HepG2 (cell line): ENCODE results near the gene TMEM130. TPM values are rescaled to one million over a fixed set of nuclear protein-coding genes. Genes with fewer than 3 reads are reported as not detected.

Source experiments
- ATF3 ChIP-seq: sonication (generic); formaldehyde crosslinking; IDR thresholded peaks from 2 replicates; pipeline ENCODE4 v1.4.0; 2020; ENCODE audit warnings: missing genetic modification reagents
- CENPT ChIP-seq: sonication (generic); formaldehyde crosslinking; IDR thresholded peaks from 2 replicates; pipeline ENCODE4 v1.8.0; 2022; ENCODE audit warnings: low read depth, mild to moderate bottlenecking, moderate library complexity, missing genetic modification reagents
- E2F1 ChIP-seq: sonication (generic); formaldehyde crosslinking; IDR thresholded peaks from 2 replicates; pipeline ENCODE4 v1.5.0; 2020; ENCODE audit warnings: missing genetic modification reagents
- HOXA5 ChIP-seq: sonication (generic); formaldehyde crosslinking; IDR thresholded peaks from 2 replicates; pipeline ENCODE4 v1.4.0; 2020; ENCODE audit warnings: missing genetic modification reagents
- HOXA9 ChIP-seq: sonication (generic); formaldehyde crosslinking; IDR thresholded peaks from 2 replicates; pipeline ENCODE4 v1.8.1; 2022; ENCODE audit warnings: missing genetic modification reagents, mild to moderate bottlenecking, moderate library complexity, borderline replicate concordance
- HOXD1 ChIP-seq: sonication (generic); formaldehyde crosslinking; IDR thresholded peaks from 2 replicates; pipeline ENCODE4 v1.5.0; 2020; ENCODE audit warnings: missing genetic modification reagents
- KDM4B ChIP-seq: sonication (generic); formaldehyde crosslinking; IDR thresholded peaks from 2 replicates; pipeline ENCODE4 v1.4.0; 2020; ENCODE audit warnings: missing genetic modification reagents
- KDM5B ChIP-seq: sonication (generic); formaldehyde crosslinking; IDR thresholded peaks from 2 replicates; pipeline ENCODE4 v1.4.0; 2020; ENCODE audit warnings: missing genetic modification reagents, mild to moderate bottlenecking, borderline replicate concordance
- MATR3 ChIP-seq: sonication (generic); formaldehyde crosslinking; IDR thresholded peaks from 2 replicates; pipeline ENCODE4 v1.4.0; 2020; ENCODE audit warnings: missing genetic modification reagents
- NFE2 ChIP-seq: sonication (generic); formaldehyde crosslinking; IDR thresholded peaks from 2 replicates; pipeline ENCODE4 v1.4.0; 2020; ENCODE audit warnings: missing genetic modification reagents
- PATZ1 ChIP-seq: sonication (generic); formaldehyde crosslinking; IDR thresholded peaks from 2 replicates; pipeline ENCODE4 v1.4.0; 2020; ENCODE audit warnings: missing genetic modification reagents
- PHB2 ChIP-seq: fragments of 450-650 bp; IDR thresholded peaks from 2 replicates; pipeline ENCODE4 v1.6.1; 2018; ENCODE audit not compliant: partially characterized antibody
- RELA ChIP-seq: sonication (generic); formaldehyde crosslinking; IDR thresholded peaks from 2 replicates; pipeline ENCODE4 v1.4.0; 2020; ENCODE audit warnings: missing genetic modification reagents
- TGIF2 ChIP-seq: IDR thresholded peaks from 2 replicates; pipeline ENCODE4 v1.6.1; 2016; ENCODE audit warnings: control low read depth, missing compliant biosample characterization
- ZNF143 ChIP-seq: sonication (generic); formaldehyde crosslinking; IDR thresholded peaks from 2 replicates; pipeline ENCODE4 v1.4.0; 2020; ENCODE audit warnings: missing genetic modification reagents
- ZNF225 ChIP-seq: sonication (generic); formaldehyde crosslinking; IDR thresholded peaks from 2 replicates; pipeline ENCODE4 v1.4.0; 2020; ENCODE audit warnings: mild to moderate bottlenecking, missing genetic modification reagents
- ZNF383 ChIP-seq: sonication (generic); formaldehyde crosslinking; IDR thresholded peaks from 2 replicates; pipeline ENCODE4 v1.4.0; 2020; ENCODE audit warnings: missing genetic modification reagents, mild to moderate bottlenecking, borderline replicate concordance
- ZNF414 ChIP-seq: sonication (generic); formaldehyde crosslinking; IDR thresholded peaks from 2 replicates; pipeline ENCODE4 v1.5.0; 2020; ENCODE audit warnings: missing genetic modification reagents
- ZNF431 ChIP-seq: sonication (generic); formaldehyde crosslinking; IDR thresholded peaks from 2 replicates; pipeline ENCODE4 v1.9.0; 2022; ENCODE audit warnings: missing genetic modification reagents, low read depth, mild to moderate bottlenecking, borderline replicate concordance
- ZNF687 ChIP-seq: sonication (generic); formaldehyde crosslinking; IDR thresholded peaks from 2 replicates; pipeline ENCODE4 v1.5.1; 2020; ENCODE audit warnings: mild to moderate bottlenecking, missing genetic modification reagents, moderate library complexity
- ZNF713 ChIP-seq: sonication (generic); formaldehyde crosslinking; IDR thresholded peaks from 2 replicates; pipeline ENCODE4 v1.4.0; 2020; ENCODE audit warnings: mild to moderate bottlenecking, missing genetic modification reagents
- ZNF839 ChIP-seq: sonication (generic); formaldehyde crosslinking; IDR thresholded peaks from 2 replicates; pipeline ENCODE4 v1.4.0; 2020; ENCODE audit warnings: missing genetic modification reagents, mild to moderate bottlenecking, borderline replicate concordance
- polyA plus RNA-seq, 8 experiments: library from polyadenylated mRNA; depleted of rRNA in 3 of 8; stranded (reverse) in 7 of 8; unstranded in 1 of 8; fragments of >200 nt; fragmentation: Illumina TruSeq in 4 of 8; extraction: Trizol in 4 of 8; gene quantifications; 2 replicates each; pipeline versions ENCODE4 v1.2.1 to v1.2.3, GENCODE V29; 2011 to 2016; ENCODE audit warnings: low read depth in 4 of 8, missing spikeins in 1 of 8, mixed read lengths in 1 of 8; ENCODE audit not compliant: insufficient read depth in 1 of 8
- total RNA-seq, 5 experiments: library from RNA; depleted of rRNA; stranded (reverse); fragments of >200 nt; fragmentation: Illumina TruSeq; extraction: Trizol; gene quantifications; 2 replicates each; pipeline ENCODE4 v1.2.3, GENCODE V29; 2016; ENCODE audit warnings: low read depth in 1 of 5

Gene TMEM130
- total and polyA plus RNA-seq, 2 of the 13 experiments (the other 11 are each of a cell fraction or from before 2014, with no cell fraction given), result not detected

- no peak for TF ChIP-seq ZNF414
- TF ChIP-seq HOXA9, result no peak
- TF ChIP-seq ZNF687 (CRISPR knock-in tag), result peak; percentile 71
- TF ChIP-seq HOXA5 (CRISPR knock-in tag), result 0 out of 2 replicates have a peak, but pooled peaks have one; percentile 21
- TF ChIP-seq ZNF383 (CRISPR knock-in tag), result no peak
- 0 out of 2 replicates have a peak, but pooled peaks have one; percentile 38 for TF ChIP-seq RELA (CRISPR knock-in tag)
- TF ChIP-seq ZNF713 (CRISPR knock-in tag), result no peak
- peak; percentile 94 for TF ChIP-seq ZNF225 (CRISPR knock-in tag)
- peak; percentile 78 for TF ChIP-seq PATZ1 (CRISPR knock-in tag)
- no peak for TF ChIP-seq ZNF839 (CRISPR knock-in tag)
- TF ChIP-seq PHB2, result no peak
- peak; percentile 72; the same call in 1 of the 2 replicates for TF ChIP-seq HOXD1 (CRISPR knock-in tag)
- no peak for TF ChIP-seq NFE2 (CRISPR knock-in tag)
- no peak for TF ChIP-seq KDM4B (CRISPR knock-in tag)
- peak; percentile 30; the same call in 1 of the 2 replicates for TF ChIP-seq ZNF143 (CRISPR knock-in tag)
- no peak for TF ChIP-seq ZNF431 (CRISPR knock-in tag)
- TF ChIP-seq TGIF2 (CRISPR knock-in tag), result no peak
- peak; percentile 15; the same call in 1 of the 2 replicates for TF ChIP-seq ATF3 (CRISPR knock-in tag)
- TF ChIP-seq CENPT (CRISPR knock-in tag), result 0 out of 2 replicates have a peak, but pooled peaks have one; percentile 17
- peak; percentile 68; the same call in 1 of the 2 replicates for TF ChIP-seq KDM5B
- TF ChIP-seq MATR3 (CRISPR knock-in tag), result no peak
- TF ChIP-seq E2F1 (CRISPR knock-in tag), result peak; percentile 84
These were observed 8.8 kb upstream of the TMEM130 start, which contains the start of gene TRRAP (continued) for GRCh38 chr7:98878365-98879197.
